Measurements from ENCODE around the gene AMIGO1.
A peak's percentile ranks its signal among the peaks of the same experiment; 100 is the strongest.

Gene AMIGO1

GRCh38 chr1:109502364-109502851 lies 7.1 kb downstream of the AMIGO1 start:
- no peak for DNase-seq (ENCODE audit: low spot score)

- DNase-seq (ENCODE audit: low spot score) = no peak
Measured at GRCh38 chr1:109501644-109502363, 7.7 kb downstream of the AMIGO1 start.

GRCh38 chr1:109500941-109501381 lies 8.6 kb downstream of the AMIGO1 start:
- no peak for DNase-seq (ENCODE audit: low spot score)

GRCh38 chr1:109499661-109500536 lies 9.6 kb downstream of the AMIGO1 start:
- no peak for DNase-seq (ENCODE audit: low spot score)

- no peak for DNase-seq (ENCODE audit: low spot score)
Measured at GRCh38 chr1:109499081-109499480, 10.4 kb downstream of the AMIGO1 start.

- no peak for DNase-seq (ENCODE audit: low spot score)
Measured at GRCh38 chr1:109498161-109498801, 11.2 kb downstream of the AMIGO1 start.

GRCh38 chr1:109497449-109498160 lies 11.9 kb downstream of the AMIGO1 start:
- no peak for DNase-seq (ENCODE audit: low spot score)

GRCh38 chr1:109495738-109496137 lies 13.8 kb downstream of the AMIGO1 start:
- DNase-seq (ENCODE audit: low spot score) = no peak

- DNase-seq (ENCODE audit: low spot score) = peak; percentile 94
Measured at GRCh38 chr1:109493805-109494539, 15.6 kb downstream of the AMIGO1 start, which contains the start of gene CYB561D1. Gene CYB561D1 (plus strand): TSS chr1:109494094. CDS start chr1:109494140, 46 bp downstream.

GRCh38 chr1:109493227-109493626 lies 16.3 kb downstream of the AMIGO1 start:
- no peak for DNase-seq (ENCODE audit: low spot score)

- no peak for DNase-seq (ENCODE audit: low spot score)
Measured at GRCh38 chr1:109492779-109493178, 16.7 kb downstream of the AMIGO1 start.

- no peak for DNase-seq (ENCODE audit: low spot score)
Measured at GRCh38 chr1:109491372-109491771, 18.2 kb downstream of the AMIGO1 start.

GRCh38 chr1:109490934-109491302 lies 18.6 kb downstream of the AMIGO1 start:
- DNase-seq (ENCODE audit: low spot score) = no peak

GRCh38 chr1:109490029-109490933 lies 19.2 kb downstream of the AMIGO1 start:
- no peak for DNase-seq (ENCODE audit: low spot score)

GRCh38 chr1:109488696-109489095 lies 20.8 kb downstream of the AMIGO1 start:
- DNase-seq (ENCODE audit: low spot score) = no peak

- DNase-seq (ENCODE audit: low spot score) = no peak
Measured at GRCh38 chr1:109488201-109488600, 21.3 kb downstream of the AMIGO1 start.

GRCh38 chr1:109487261-109487660 lies 22.3 kb downstream of the AMIGO1 start:
- DNase-seq (ENCODE audit: low spot score) = no peak

GRCh38 chr1:109485001-109485400 lies 24.5 kb downstream of the AMIGO1 start:
- no peak for DNase-seq (ENCODE audit: low spot score)

- DNase-seq (ENCODE audit: low spot score) = no peak
Measured at GRCh38 chr1:109484519-109484975, 25.0 kb downstream of the AMIGO1 start.

All from left forelimb (tissue), 1 donor.